Measurements from ENCODE around the gene CCDC47.
"Not testable (repeated sequence)": the region's sequence is repeated elsewhere in the genome, so short reads cannot be mapped to it uniquely, and the experiment has no call there.

Gene CCDC47

GRCh38 chr17:63740464-63741142 is 32.8 kb downstream of the CCDC47 start:
- DNase-seq = peak in 1 of 58 donors; percentile 7

GRCh38 chr17:63735691-63736090 is 37.7 kb downstream of the CCDC47 start:
- no peak for DNase-seq

GRCh38 chr17:63722403-63722802 is 51.0 kb downstream of the CCDC47 start:
- DNase-seq = no peak

- DNase-seq = not testable (repeated sequence)
Measured at GRCh38 chr17:63720194-63720593, 53.2 kb downstream of the CCDC47 start.

GRCh38 chr17:63718988-63719387 is 54.4 kb downstream of the CCDC47 start:
- DNase-seq = no peak

GRCh38 chr17:63716426-63716825 is 57.0 kb downstream of the CCDC47 start:
- DNase-seq = no peak

GRCh38 chr17:63714550-63715277 is 58.7 kb downstream of the CCDC47 start:
- DNase-seq = no peak

GRCh38 chr17:63709110-63709509 is 64.3 kb downstream of the CCDC47 start:
- DNase-seq = no peak

- DNase-seq = no peak
Measured at GRCh38 chr17:63707151-63707550, 66.2 kb downstream of the CCDC47 start.

GRCh38 chr17:63706336-63707082 is 66.9 kb downstream of the CCDC47 start:
- no peak for DNase-seq

GRCh38 chr17:63705657-63706056 is 67.7 kb downstream of the CCDC47 start:
- no peak for DNase-seq

- DNase-seq = no peak
Measured at GRCh38 chr17:63704836-63705235, 68.6 kb downstream of the CCDC47 start.

- no peak for DNase-seq
Measured at GRCh38 chr17:63704259-63704576, 69.2 kb downstream of the CCDC47 start.

GRCh38 chr17:63703556-63704258 is 69.7 kb downstream of the CCDC47 start:
- DNase-seq = no peak

- no peak for DNase-seq
Measured at GRCh38 chr17:63703029-63703428, 70.4 kb downstream of the CCDC47 start.

GRCh38 chr17:63702721-63703015 is 70.7 kb downstream of the CCDC47 start:
- DNase-seq = no peak

- DNase-seq = peak in 1 of 58 donors; percentile 30
Measured at GRCh38 chr17:63701868-63702720, 71.3 kb downstream of the CCDC47 start.

- no peak for DNase-seq
Measured at GRCh38 chr17:63701456-63701820, 72.0 kb downstream of the CCDC47 start.

GRCh38 chr17:63700528-63701455 is 72.6 kb downstream of the CCDC47 start:
- peak in 50 of 58 donors; percentile 28 to 90 (median 64) for DNase-seq

Data from anterior cingulate cortex (tissue), 58 donors.